HEK293 (cell line): ENCODE data around the gene EPHA4.
A peak's percentile ranks its signal among the peaks of the same experiment; 100 is the strongest.

Experiments used
- CTCF ChIA-PET: fragments of 350-600 bp; formaldehyde crosslinking; extraction: SDS; loops from one replicate; lab custom pipeline; 2021; ENCODE audit warnings: antibody characterized with exemption; lab: Yijun Ruan, JAX
- POLR2A ChIA-PET: fragments of 300-600 bp; formaldehyde crosslinking; extraction: SDS; loops from one replicate; lab custom pipeline; 2020; ENCODE audit warnings: antibody characterized with exemption, inconsistent platforms; lab: Yijun Ruan, JAX
- H3K27ac ChIP-seq: fragments of 200-500 bp; sonication (Bioruptor generic); 2 replicates; pipeline ENCODE4 v1.5.1; 2014; ENCODE audit warnings: low read depth, low read length, control low read depth, inconsistent platforms; ENCODE audit errors: extremely low read depth
- H3K36me3 ChIP-seq, 2 experiments: fragments of 200-500 bp in 1 of 2; sonication (Bioruptor generic) in 1 of 2; 1 replicate in 1 of 2; 2 replicates in 1 of 2; pipeline ENCODE4 v1.5.1; 2014 to 2017; ENCODE audit warnings: inconsistent platforms in 2 of 2, low read length in 2 of 2; ENCODE audit not compliant: control insufficient read depth in 2 of 2, insufficient read depth in 1 of 2
- H3K4me1 ChIP-seq: fragments of 200-500 bp; sonication (Bioruptor generic); 2 replicates; pipeline ENCODE4 v1.5.1; 2014; ENCODE audit warnings: mild to moderate bottlenecking, low read length, inconsistent platforms; ENCODE audit not compliant: control insufficient read depth, insufficient read depth
- H3K4me3 ChIP-seq: 2 replicates; pipeline ENCODE4 v1.5.1; 2011; ENCODE audit warnings: low read depth, mild to moderate bottlenecking, control low read depth, low read length, moderate library complexity
- H3K9me3 ChIP-seq: fragments of 200-500 bp; sonication (Bioruptor generic); 2 replicates; pipeline ENCODE4 v1.5.1; 2014; ENCODE audit warnings: low read depth, low read length, inconsistent platforms; ENCODE audit not compliant: control insufficient read depth, insufficient read depth
- BCL11A ChIP-seq: fragments of 450-650 bp; formaldehyde crosslinking; IDR thresholded peaks from 2 replicates; pipeline ENCODE4 v1.5.1; 2016; ENCODE audit warnings: low read depth, missing biosample characterization, missing genetic modification characterization
- EGR2 ChIP-seq: fragments of 450-650 bp; formaldehyde crosslinking; IDR thresholded peaks from 2 replicates; pipeline ENCODE4 v1.5.1; 2016; ENCODE audit warnings: low read depth, missing biosample characterization, missing genetic modification characterization
- HOXC10 ChIP-seq: sonication (generic); formaldehyde crosslinking; IDR thresholded peaks from 2 replicates; pipeline ENCODE4 v1.8.1; 2023; ENCODE audit warnings: mild to moderate bottlenecking, missing genetic modification reagents
- KLF16 ChIP-seq: fragments of 450-650 bp; formaldehyde crosslinking; IDR thresholded peaks from 2 replicates; pipeline ENCODE4 v1.5.1; 2017; ENCODE audit warnings: missing biosample characterization, missing genetic modification characterization
- PRDM1 ChIP-seq: fragments of 450-650 bp; formaldehyde crosslinking; IDR thresholded peaks from 2 replicates; pipeline ENCODE4; 2016; ENCODE audit warnings: missing biosample characterization, missing genetic modification characterization
- SCRT1 ChIP-seq: fragments of 450-650 bp; formaldehyde crosslinking; IDR thresholded peaks from 2 replicates; pipeline ENCODE4 v1.5.1; 2016; ENCODE audit warnings: missing biosample characterization, missing genetic modification characterization, borderline replicate concordance
- TRIM28 ChIP-seq: IDR thresholded peaks from 2 replicates; pipeline ENCODE4 v1.6.1; 2011; ENCODE audit warnings: low read length, control low read depth, borderline replicate concordance
- ZNF10 ChIP-seq: fragments of 450-650 bp; formaldehyde crosslinking; IDR thresholded peaks from 2 replicates; pipeline ENCODE4 v1.5.1; 2017; ENCODE audit warnings: missing biosample characterization, missing genetic modification characterization
- ZNF274 ChIP-seq, 2 experiments: fragments of 200-500 bp in 1 of 2; fragments of 450-650 bp in 1 of 2; sonication (Bioruptor generic) in 1 of 2; formaldehyde crosslinking in 1 of 2; IDR thresholded peaks; 2 replicates each; pipeline versions ENCODE4 v1.5.1 to v1.6.1; 2014 to 2016; ENCODE audit warnings: borderline replicate concordance in 1 of 2, inconsistent platforms in 1 of 2, low read length in 1 of 2, missing biosample characterization in 1 of 2, missing genetic modification characterization in 1 of 2
- ZNF391 ChIP-seq: fragments of 450-650 bp; formaldehyde crosslinking; IDR thresholded peaks from 2 replicates; pipeline ENCODE4 v1.5.1; 2016; ENCODE audit warnings: low read depth, missing biosample characterization, missing genetic modification characterization, borderline replicate concordance
- ZNF501 ChIP-seq: fragments of 450-650 bp; formaldehyde crosslinking; IDR thresholded peaks from 2 replicates; pipeline ENCODE4 v1.5.1; 2016; ENCODE audit warnings: missing biosample characterization, missing genetic modification characterization
- ZNF529 ChIP-seq: fragments of 450-650 bp; formaldehyde crosslinking; IDR thresholded peaks from 2 replicates; pipeline ENCODE4 v1.5.1; 2017; ENCODE audit warnings: missing genetic modification characterization, missing biosample characterization; ENCODE audit not compliant: insufficient replicate concordance
- ZNF596 ChIP-seq: fragments of 450-650 bp; IDR thresholded peaks from 2 replicates; pipeline ENCODE4 v1.5.0; 2018; ENCODE audit warnings: missing biosample characterization, mild to moderate bottlenecking, missing genetic modification characterization, moderate library complexity
- ZNF629 ChIP-seq: fragments of 450-650 bp; formaldehyde crosslinking; IDR thresholded peaks from 2 replicates; pipeline ENCODE4 v1.5.1; 2017; ENCODE audit warnings: missing biosample characterization, missing genetic modification characterization
- ZNF747 ChIP-seq: fragments of 450-650 bp; formaldehyde crosslinking; IDR thresholded peaks from 2 replicates; pipeline ENCODE4 v1.5.1; 2016; ENCODE audit warnings: missing biosample characterization, missing genetic modification characterization
- ZNF792 ChIP-seq: fragments of 450-650 bp; formaldehyde crosslinking; IDR thresholded peaks from 2 replicates; pipeline ENCODE4 v1.5.1; 2016; ENCODE audit warnings: missing biosample characterization, missing genetic modification characterization
- ZSCAN16 ChIP-seq: fragments of 450-650 bp; formaldehyde crosslinking; IDR thresholded peaks from 2 replicates; pipeline ENCODE4 v1.5.1; 2016; ENCODE audit warnings: missing biosample characterization, missing genetic modification characterization
- TF ChIP-seq, protein P1 (sequence below): fragments of 450-650 bp; formaldehyde crosslinking; IDR thresholded peaks from 2 replicates; pipeline ENCODE4 v1.5.1; 2016; ENCODE audit warnings: missing biosample characterization, missing genetic modification characterization
- TF ChIP-seq, protein P2 (sequence below): fragments of 450-650 bp; formaldehyde crosslinking; IDR thresholded peaks from 2 replicates; pipeline ENCODE4 v1.5.0; 2017; ENCODE audit warnings: missing biosample characterization, missing genetic modification characterization, borderline replicate concordance
- TF ChIP-seq, protein P3 (sequence below): fragments of 450-650 bp; formaldehyde crosslinking; IDR thresholded peaks from 2 replicates; pipeline ENCODE4 v1.5.1; 2016; ENCODE audit warnings: missing biosample characterization, missing genetic modification characterization
- TF ChIP-seq, protein P4 (sequence below): fragments of 450-650 bp; formaldehyde crosslinking; IDR thresholded peaks from 2 replicates; pipeline ENCODE4 v1.5.1; 2016; ENCODE audit warnings: missing biosample characterization, missing genetic modification characterization
- TF ChIP-seq, protein P5 (sequence below): fragments of 450-650 bp; formaldehyde crosslinking; IDR thresholded peaks from 2 replicates; pipeline ENCODE4 v1.5.1; 2016; ENCODE audit warnings: missing biosample characterization, missing genetic modification characterization, low read depth

The EPHA4 gene

DNA sequence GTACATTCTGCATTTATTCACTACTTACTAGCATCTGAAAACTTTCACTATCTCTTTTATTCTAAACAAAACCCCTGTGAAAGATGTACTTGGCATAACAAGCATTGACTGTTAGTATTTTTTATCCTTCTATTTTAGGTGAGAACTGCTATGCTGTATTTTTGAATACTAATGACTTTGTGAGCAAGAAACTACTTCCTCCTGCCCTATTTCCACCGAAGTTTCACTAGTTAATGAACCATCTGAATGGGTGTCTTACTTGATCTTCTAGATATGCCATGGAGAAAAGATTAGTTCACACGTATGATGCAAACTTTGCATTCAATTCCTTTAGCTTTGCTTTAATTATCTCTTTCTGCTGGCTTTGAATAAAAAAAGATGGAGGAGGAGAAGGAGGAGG is 68.1 kb downstream of the EPHA4 start:
- POLR2A ChIA-PET: no interaction called here
- TF ChIP-seq, protein P1, sequence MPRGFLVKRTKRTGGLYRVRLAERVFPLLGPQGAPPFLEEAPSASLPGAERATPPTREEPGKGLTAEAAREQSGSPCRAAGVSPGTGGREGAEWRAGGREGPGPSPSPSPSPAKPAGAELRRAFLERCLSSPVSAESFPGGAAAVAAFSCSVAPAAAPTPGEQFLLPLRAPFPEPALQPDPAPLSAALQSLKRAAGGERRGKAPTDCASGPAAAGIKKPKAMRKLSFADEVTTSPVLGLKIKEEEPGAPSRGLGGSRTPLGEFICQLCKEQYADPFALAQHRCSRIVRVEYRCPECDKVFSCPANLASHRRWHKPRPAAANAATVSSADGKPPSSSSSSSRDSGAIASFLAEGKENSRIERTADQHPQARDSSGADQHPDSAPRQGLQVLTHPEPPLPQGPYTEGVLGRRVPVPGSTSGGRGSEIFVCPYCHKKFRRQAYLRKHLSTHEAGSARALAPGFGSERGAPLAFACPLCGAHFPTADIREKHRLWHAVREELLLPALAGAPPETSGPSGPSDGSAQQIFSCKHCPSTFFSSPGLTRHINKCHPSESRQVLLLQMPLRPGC: no peak
- TF ChIP-seq SCRT1 (tag by site-specific recombination) (no peak), EGR2 (no peak), ZNF10 (no peak), ZNF792 (tag by site-specific recombination) (no peak), HOXC10 (CRISPR knock-in tag) (no peak), PRDM1 (tag by site-specific recombination) (no peak), TRIM28 (no peak)
- TF ChIP-seq, protein P2, sequence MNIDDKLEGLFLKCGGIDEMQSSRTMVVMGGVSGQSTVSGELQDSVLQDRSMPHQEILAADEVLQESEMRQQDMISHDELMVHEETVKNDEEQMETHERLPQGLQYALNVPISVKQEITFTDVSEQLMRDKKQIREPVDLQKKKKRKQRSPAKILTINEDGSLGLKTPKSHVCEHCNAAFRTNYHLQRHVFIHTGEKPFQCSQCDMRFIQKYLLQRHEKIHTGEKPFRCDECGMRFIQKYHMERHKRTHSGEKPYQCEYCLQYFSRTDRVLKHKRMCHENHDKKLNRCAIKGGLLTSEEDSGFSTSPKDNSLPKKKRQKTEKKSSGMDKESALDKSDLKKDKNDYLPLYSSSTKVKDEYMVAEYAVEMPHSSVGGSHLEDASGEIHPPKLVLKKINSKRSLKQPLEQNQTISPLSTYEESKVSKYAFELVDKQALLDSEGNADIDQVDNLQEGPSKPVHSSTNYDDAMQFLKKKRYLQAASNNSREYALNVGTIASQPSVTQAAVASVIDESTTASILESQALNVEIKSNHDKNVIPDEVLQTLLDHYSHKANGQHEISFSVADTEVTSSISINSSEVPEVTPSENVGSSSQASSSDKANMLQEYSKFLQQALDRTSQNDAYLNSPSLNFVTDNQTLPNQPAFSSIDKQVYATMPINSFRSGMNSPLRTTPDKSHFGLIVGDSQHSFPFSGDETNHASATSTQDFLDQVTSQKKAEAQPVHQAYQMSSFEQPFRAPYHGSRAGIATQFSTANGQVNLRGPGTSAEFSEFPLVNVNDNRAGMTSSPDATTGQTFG (tag by site-specific recombination): no peak
- H3K4me3 ChIP-seq: no peak overlapping the region

DNA sequence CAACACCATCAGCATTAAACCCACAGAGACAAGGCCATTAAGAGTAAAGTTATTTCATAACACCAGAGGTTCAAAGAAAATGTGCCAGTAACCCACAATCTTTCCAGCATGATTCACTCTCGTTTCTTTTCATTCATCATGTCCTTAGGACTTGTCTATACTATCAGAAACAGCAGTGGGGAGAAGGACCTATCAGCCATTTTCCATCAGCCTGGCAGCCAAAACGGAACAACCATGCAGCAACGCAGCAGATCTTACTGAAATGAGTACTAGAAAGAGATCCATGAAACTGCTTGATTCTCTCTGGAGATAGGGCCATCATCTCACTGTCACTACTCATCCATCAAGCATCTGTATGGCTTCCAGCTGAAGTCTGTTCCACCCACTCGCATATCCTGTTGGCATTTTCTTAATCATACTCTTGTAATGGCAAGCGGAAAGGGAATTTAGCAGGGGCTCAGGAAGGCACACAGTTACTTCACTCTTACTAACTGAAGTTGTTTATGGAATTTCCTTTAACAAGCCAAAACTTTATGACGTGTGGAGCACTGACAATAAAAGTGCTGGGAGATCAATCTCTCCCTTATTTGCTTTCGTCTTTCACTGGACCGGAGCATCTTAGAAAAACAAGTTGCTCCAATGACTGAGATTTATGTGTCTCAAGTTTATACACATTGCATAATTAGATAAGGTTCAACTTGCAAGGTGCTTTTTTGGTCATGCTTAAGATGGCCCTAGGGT is 69.7 kb downstream of the EPHA4 start:
- H3K4me1 ChIP-seq: peaks cover 8% of the 10 kb centered on the region
- ChIA-PET CTCF (interaction anchor here (0.7 to 1.1 kb wide), 2 partner anchors 8 to 180 kb away, joined by 3 read pairs; no protein-coding TSS in a partner anchor), POLR2A (no interaction called here)
- H3K4me3 ChIP-seq: no peak overlapping the region
- H3K27ac ChIP-seq: no peak overlapping the region; the same call in 1 of the 2 replicates
- no peaks in the 10 kb centered on the region for H3K9me3 ChIP-seq
- H3K36me3 ChIP-seq: peaks cover 0 to 10% of the 10 kb centered on the region in 2 experiments; a peak in 1 of 3 replicates
- TF ChIP-seq ZSCAN16 (tag by site-specific recombination): no peak
- TF ChIP-seq BCL11A (tag by site-specific recombination): no peak
- TF ChIP-seq ZNF391: no peak
- no peak for TF ChIP-seq ZNF529
- TF ChIP-seq TRIM28: peak; percentile 78
- TF ChIP-seq ZNF501 (tag by site-specific recombination): no peak
- TF ChIP-seq, protein P3, sequence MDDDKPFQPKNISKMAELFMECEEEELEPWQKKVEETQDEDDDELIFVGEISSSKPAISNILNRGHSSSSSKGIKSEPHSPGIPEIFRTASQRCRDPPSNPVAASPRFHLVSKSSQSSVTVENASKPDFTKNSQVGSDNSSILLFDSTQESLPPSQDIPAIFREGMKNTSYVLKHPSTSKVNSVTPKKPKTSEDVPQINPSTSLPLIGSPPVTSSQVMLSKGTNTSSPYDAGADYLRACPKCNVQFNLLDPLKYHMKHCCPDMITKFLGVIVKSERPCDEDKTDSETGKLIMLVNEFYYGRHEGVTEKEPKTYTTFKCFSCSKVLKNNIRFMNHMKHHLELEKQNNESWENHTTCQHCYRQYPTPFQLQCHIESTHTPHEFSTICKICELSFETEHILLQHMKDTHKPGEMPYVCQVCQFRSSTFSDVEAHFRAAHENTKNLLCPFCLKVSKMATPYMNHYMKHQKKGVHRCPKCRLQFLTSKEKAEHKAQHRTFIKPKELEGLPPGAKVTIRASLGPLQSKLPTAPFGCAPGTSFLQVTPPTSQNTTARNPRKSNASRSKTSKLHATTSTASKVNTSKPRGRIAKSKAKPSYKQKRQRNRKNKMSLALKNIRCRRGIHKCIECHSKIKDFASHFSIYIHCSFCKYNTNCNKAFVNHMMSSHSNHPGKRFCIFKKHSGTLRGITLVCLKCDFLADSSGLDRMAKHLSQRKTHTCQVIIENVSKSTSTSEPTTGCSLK (tag by site-specific recombination): no peak
- no peak for TF ChIP-seq ZNF274 (IDR thresholded peaks at IDR 0.05; ENCODE audit: low read length)
- TF ChIP-seq ZNF274 (tag by site-specific recombination; IDR thresholded peaks at IDR 0.05; ENCODE audit: borderline replicate concordance): no peak
- TF ChIP-seq ZNF596 (tag by site-specific recombination): no peak
- TF ChIP-seq KLF16 (tag by site-specific recombination): no peak
- TF ChIP-seq ZNF747 (tag by site-specific recombination): no peak
- TF ChIP-seq ZNF629 (tag by site-specific recombination): peak; percentile 41
- TF ChIP-seq, protein P4, sequence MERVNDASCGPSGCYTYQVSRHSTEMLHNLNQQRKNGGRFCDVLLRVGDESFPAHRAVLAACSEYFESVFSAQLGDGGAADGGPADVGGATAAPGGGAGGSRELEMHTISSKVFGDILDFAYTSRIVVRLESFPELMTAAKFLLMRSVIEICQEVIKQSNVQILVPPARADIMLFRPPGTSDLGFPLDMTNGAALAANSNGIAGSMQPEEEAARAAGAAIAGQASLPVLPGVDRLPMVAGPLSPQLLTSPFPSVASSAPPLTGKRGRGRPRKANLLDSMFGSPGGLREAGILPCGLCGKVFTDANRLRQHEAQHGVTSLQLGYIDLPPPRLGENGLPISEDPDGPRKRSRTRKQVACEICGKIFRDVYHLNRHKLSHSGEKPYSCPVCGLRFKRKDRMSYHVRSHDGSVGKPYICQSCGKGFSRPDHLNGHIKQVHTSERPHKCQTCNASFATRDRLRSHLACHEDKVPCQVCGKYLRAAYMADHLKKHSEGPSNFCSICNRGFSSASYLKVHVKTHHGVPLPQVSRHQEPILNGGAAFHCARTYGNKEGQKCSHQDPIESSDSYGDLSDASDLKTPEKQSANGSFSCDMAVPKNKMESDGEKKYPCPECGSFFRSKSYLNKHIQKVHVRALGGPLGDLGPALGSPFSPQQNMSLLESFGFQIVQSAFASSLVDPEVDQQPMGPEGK (tag by site-specific recombination): no peak
- TF ChIP-seq, protein P5, sequence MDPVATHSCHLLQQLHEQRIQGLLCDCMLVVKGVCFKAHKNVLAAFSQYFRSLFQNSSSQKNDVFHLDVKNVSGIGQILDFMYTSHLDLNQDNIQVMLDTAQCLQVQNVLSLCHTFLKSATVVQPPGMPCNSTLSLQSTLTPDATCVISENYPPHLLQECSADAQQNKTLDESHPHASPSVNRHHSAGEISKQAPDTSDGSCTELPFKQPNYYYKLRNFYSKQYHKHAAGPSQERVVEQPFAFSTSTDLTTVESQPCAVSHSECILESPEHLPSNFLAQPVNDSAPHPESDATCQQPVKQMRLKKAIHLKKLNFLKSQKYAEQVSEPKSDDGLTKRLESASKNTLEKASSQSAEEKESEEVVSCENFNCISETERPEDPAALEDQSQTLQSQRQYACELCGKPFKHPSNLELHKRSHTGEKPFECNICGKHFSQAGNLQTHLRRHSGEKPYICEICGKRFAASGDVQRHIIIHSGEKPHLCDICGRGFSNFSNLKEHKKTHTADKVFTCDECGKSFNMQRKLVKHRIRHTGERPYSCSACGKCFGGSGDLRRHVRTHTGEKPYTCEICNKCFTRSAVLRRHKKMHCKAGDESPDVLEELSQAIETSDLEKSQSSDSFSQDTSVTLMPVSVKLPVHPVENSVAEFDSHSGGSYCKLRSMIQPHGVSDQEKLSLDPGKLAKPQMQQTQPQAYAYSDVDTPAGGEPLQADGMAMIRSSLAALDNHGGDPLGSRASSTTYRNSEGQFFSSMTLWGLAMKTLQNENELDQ (tag by site-specific recombination): no peak

More for the DNA sequence above, 68.1 kb downstream of the EPHA4 start:
- CTCF ChIA-PET: no interaction called here
- Histone ChIP-seq H3K36me3 (peaks cover 0 to 10% of the 10 kb centered on the region in 2 experiments; a peak in 1 of 3 replicates), H3K4me1 (peaks cover 8% of the 10 kb centered on the region), H3K27ac (no peak overlapping the region), H3K9me3 (no peaks in the 10 kb centered on the region)
